Prostate gland (tissue), 2 donors: ENCODE data around the gene ZNF547. TPM values are rescaled to one million over a fixed set of nuclear protein-coding genes. Genes with fewer than 3 reads are reported as not detected.
A peak's percentile ranks its signal among the peaks of the same experiment; 100 is the strongest.

Source experiments
- DNase-seq: peaks from one replicate; pipeline ENCODE4 v3.0.0-alpha.2; 2019; ENCODE audit warnings: low spot score
- H3K27ac ChIP-seq, 2 donors: fragments of 200-600 bp; sonication (generic); 2 replicates each; pipeline ENCODE4 v1.5.1; 2017 to 2019
- H3K27me3 ChIP-seq: fragments of 200-600 bp; sonication (generic); replicated peaks from 2 replicates; pipeline ENCODE4 v1.5.1; 2019; ENCODE audit not compliant: insufficient read depth
- H3K36me3 ChIP-seq, 2 donors: fragments of 200-600 bp; sonication (generic); 1 replicate in 1 of 2; 2 replicates in 1 of 2; pipeline versions ENCODE4 v1.5.1 to v1.8.1; 2017 to 2019
- H3K4me1 ChIP-seq: fragments of 200-600 bp; sonication (generic); replicated peaks from 2 replicates; pipeline ENCODE4 v1.5.1; 2019
- H3K4me3 ChIP-seq, 2 donors: fragments of 200-600 bp; sonication (generic); 2 replicates each; pipeline ENCODE4 v1.5.1; 2017 to 2019
- H3K9me3 ChIP-seq: fragments of 200-600 bp; sonication (generic); 2 replicates; pipeline ENCODE4 v1.5.1; 2017
- POLR2A ChIP-seq: fragments of 450-650 bp; IDR thresholded peaks from one replicate; pipeline ENCODE4 v1.6.1; 2016; ENCODE audit warnings: antibody characterized with exemption, mild to moderate bottlenecking
- POLR2AphosphoS5 ChIP-seq: sonication (generic); formaldehyde crosslinking; IDR thresholded peaks from one replicate; pipeline ENCODE4 v1.6.1; 2017; ENCODE audit warnings: antibody characterized with exemption
- WGBS: methylation state at CpG from one replicate; pipeline ENCODE4 v1.1.5; 2018; 5-methylcytosine and 5-hydroxymethylcytosine counted together
- intact Hi-C: fragments of 100-400 bp; cut with DNase I; formaldehyde crosslinking; loops from one replicate; pipeline ENCODE4 v1.14.2; 2022
- total RNA-seq, 2 donors: library from RNA; depleted of rRNA; stranded (reverse); fragments of >200 nt; gene quantifications; one replicate each; pipeline ENCODE4 v1.1.0, GENCODE V29; 2016
- TF ChIP-seq, protein P1 (sequence below), 4 experiments: fragments of 200-600 bp in 2 of 4; fragments of 450-650 bp in 2 of 4; sonication (generic) in 2 of 4; IDR thresholded peaks; 1 replicate in 3 of 4; 2 replicates in 1 of 4; pipeline ENCODE4 v1.5.1; 2016 to 2019; ENCODE audit warnings: antibody characterized with exemption in 4 of 4, mild to moderate bottlenecking in 2 of 4, moderate library complexity in 2 of 4

Gene ZNF547
- total RNA-seq, 2 donors from 2014 or later: 4.3 to 8.2 TPM

DNA sequence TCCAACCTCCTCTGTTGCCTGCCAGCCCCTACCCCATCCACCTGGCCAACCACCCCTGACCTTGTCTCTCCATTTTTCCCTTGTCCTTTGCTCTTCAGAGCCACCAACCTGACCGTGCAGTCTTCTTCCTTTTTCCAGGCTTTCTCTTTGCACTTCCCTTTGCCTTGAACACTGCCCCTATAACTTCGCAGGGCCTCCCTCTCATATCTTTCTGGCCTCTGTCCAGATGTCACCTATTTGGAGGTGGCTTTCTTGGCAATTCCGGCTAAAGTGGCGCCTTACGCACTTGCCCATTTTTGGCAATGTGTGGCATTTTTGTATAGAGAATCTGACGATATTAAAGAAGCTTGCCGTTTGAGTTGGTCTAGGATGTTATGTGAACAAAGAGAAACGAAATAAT, 42.2 kb upstream of the ZNF547 start:
- Histone ChIP-seq H3K9me3 (no peaks in the 10 kb centered on the region), H3K27ac (peak overlapping the region in 1 of 2 donors; percentile 72), H3K4me3 (peak overlapping the region; percentile 72 to 84), H3K4me1 (peaks cover 7% of the 10 kb centered on the region), H3K27me3 (no peaks in the 10 kb centered on the region), H3K36me3 (peaks cover 3 to 23% of the 10 kb centered on the region in 2 donors)
- 33% methylated on average over 8 of the region's 8 CpGs for WGBS
- no peak for DNase-seq
- intact Hi-C loops: no loop called here
- no peak for TF ChIP-seq POLR2A
- TF ChIP-seq POLR2AphosphoS5: no peak
- TF ChIP-seq, protein P1, sequence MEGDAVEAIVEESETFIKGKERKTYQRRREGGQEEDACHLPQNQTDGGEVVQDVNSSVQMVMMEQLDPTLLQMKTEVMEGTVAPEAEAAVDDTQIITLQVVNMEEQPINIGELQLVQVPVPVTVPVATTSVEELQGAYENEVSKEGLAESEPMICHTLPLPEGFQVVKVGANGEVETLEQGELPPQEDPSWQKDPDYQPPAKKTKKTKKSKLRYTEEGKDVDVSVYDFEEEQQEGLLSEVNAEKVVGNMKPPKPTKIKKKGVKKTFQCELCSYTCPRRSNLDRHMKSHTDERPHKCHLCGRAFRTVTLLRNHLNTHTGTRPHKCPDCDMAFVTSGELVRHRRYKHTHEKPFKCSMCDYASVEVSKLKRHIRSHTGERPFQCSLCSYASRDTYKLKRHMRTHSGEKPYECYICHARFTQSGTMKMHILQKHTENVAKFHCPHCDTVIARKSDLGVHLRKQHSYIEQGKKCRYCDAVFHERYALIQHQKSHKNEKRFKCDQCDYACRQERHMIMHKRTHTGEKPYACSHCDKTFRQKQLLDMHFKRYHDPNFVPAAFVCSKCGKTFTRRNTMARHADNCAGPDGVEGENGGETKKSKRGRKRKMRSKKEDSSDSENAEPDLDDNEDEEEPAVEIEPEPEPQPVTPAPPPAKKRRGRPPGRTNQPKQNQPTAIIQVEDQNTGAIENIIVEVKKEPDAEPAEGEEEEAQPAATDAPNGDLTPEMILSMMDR (IDR thresholded peaks at IDR 0.05): no peak

DNA sequence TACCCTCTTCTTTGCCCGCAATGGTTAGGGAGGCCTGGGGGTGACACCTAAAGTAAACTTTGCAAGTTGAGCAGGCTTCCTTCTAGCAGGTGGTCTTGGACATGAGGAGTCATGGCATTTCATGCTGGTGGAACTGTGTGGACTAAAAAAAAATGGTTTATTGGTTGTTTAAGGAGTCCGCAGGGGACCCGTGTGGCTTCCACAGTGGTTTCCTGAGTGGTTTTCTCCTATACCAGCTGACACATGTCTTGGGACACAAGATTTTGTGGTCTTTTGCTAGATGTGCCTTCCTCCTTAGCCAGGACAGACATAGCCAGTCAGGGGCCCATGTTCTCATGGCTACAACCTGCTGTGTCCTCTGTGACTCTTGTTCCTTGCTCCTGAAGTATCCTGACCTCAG, 41.6 kb upstream of the ZNF547 start:
- TF ChIP-seq POLR2A (no peak), POLR2AphosphoS5 (no peak)
- TF ChIP-seq, protein P1 (IDR thresholded peaks at IDR 0.05): no peak
- Histone ChIP-seq H3K36me3 (peaks cover 3 to 23% of the 10 kb centered on the region in 2 donors), H3K9me3 (no peaks in the 10 kb centered on the region), H3K27ac (no peak overlapping the region), H3K4me1 (peaks cover 7% of the 10 kb centered on the region), H3K4me3 (peak overlapping the region in 1 of 2 donors; percentile 72), H3K27me3 (no peaks in the 10 kb centered on the region)
- WGBS: 72% methylated on average over 3 of the region's 3 CpGs
- intact Hi-C loops: no loop called here
- no peak for DNase-seq

DNA sequence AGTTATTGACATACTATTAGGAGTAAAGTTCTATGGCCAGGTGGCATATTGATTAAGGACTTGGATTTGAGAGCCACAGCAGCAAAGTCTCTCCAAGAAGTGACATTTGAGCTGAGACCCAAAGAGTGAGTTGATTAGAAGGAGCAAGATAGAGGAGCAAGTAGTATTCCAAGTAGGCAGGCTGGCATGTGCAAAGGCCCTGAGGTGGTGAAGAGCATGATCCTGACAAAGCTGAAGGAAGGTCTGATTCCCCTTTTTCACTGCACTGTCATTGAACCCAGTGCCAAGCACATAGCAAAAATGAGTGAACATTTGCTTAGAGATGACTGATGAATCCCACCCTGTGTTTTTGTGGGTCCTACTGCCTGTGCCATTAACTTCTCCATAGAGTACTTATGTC, 38.4 kb upstream of the ZNF547 start:
- peaks cover 13 to 40% of the 10 kb centered on the region in 2 donors for H3K36me3 ChIP-seq
- no peak for DNase-seq
- no peaks in the 10 kb centered on the region for H3K9me3 ChIP-seq
- peaks cover 7% of the 10 kb centered on the region for H3K4me1 ChIP-seq
- no peak overlapping the region for H3K27ac ChIP-seq
- no peaks in the 10 kb centered on the region for H3K27me3 ChIP-seq
- no peak overlapping the region for H3K4me3 ChIP-seq
- TF ChIP-seq POLR2A (no peak), POLR2AphosphoS5 (no peak)
- TF ChIP-seq, protein P1 (IDR thresholded peaks at IDR 0.05): no peak
- intact Hi-C loops: no loop called here

DNA sequence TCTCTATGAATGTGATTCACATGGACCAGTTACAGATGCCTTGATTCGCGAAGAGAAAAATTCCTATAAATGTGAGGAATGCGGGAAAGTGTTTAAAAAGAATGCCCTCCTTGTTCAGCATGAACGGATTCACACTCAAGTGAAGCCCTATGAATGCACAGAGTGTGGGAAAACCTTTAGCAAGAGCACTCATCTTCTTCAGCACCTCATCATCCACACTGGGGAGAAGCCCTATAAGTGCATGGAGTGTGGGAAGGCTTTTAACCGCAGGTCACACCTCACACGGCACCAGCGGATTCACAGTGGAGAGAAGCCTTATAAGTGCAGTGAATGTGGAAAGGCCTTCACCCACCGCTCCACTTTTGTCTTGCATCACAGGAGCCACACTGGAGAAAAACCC, 35.4 kb upstream of the ZNF547 start:
- Histone ChIP-seq H3K36me3 (peaks cover 13 to 40% of the 10 kb centered on the region in 2 donors), H3K4me3 (no peak overlapping the region), H3K9me3 (no peaks in the 10 kb centered on the region), H3K27me3 (no peaks in the 10 kb centered on the region), H3K27ac (no peak overlapping the region), H3K4me1 (no peaks in the 10 kb centered on the region)
- no peak for DNase-seq
- TF ChIP-seq POLR2AphosphoS5 (no peak), POLR2A (no peak)
- TF ChIP-seq, protein P1 (IDR thresholded peaks at IDR 0.05): no peak
- 86% methylated on average over 8 of the region's 8 CpGs for WGBS
- intact Hi-C loops: no loop called here

DNA sequence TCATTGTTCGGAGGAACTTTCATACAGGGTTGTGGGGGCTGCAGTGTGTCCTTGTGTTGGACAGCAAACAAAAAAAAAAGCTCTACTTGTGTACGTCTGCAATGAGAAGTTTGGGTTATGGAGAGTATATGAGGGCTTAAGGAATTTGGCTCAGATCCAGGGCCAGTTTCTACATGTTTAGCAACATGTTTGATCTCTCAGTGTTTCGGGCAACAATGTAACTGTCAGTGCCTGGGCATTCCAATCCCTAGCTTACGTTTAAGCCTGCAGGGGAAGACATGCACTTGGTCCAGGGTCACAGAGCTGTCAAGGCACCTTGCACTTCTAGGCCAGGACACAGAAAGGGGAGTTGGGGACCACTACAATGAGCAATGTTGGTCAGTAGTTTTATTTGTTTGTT, 29.2 kb upstream of the ZNF547 start:
- no peaks in the 10 kb centered on the region for H3K4me1 ChIP-seq
- peaks cover 0 to under 1% of the 10 kb centered on the region in 2 donors for H3K36me3 ChIP-seq
- H3K9me3 ChIP-seq: no peaks in the 10 kb centered on the region
- H3K27ac ChIP-seq: no peak overlapping the region
- WGBS: 48% methylated on average over 4 of the region's 4 CpGs
- intact Hi-C loops: no loop called here
- no peaks in the 10 kb centered on the region for H3K27me3 ChIP-seq
- TF ChIP-seq, protein P1 (IDR thresholded peaks at IDR 0.05): no peak
- no peak for TF ChIP-seq POLR2A
- no peak for TF ChIP-seq POLR2AphosphoS5
- H3K4me3 ChIP-seq: no peak overlapping the region
- DNase-seq: no peak
